Left forelimb (tissue), 1 donor: ENCODE data around the gene GNAT2.

Experiments used
- DNase-seq: peaks from one replicate; pipeline ENCODE4 v3.0.0-alpha.2; 2018; ENCODE audit warnings: low spot score

GNAT2 gene

GRCh38 chr1:109610609-109611307, 8.7 kb downstream of the GNAT2 start:
- DNase-seq, result no peak

- no peak for DNase-seq
These were observed 9.5 kb downstream of the GNAT2 start for GRCh38 chr1:109609881-109610280.

GRCh38 chr1:109605381-109605780, 14.0 kb downstream of the GNAT2 start:
- no peak for DNase-seq

GRCh38 chr1:109603229-109603628, 16.2 kb downstream of the GNAT2 start:
- DNase-seq, result no peak

- no peak for DNase-seq
These were observed 20.8 kb downstream of the GNAT2 start for GRCh38 chr1:109598655-109599054.

GRCh38 chr1:109598156-109598555, 21.3 kb downstream of the GNAT2 start:
- no peak for DNase-seq

GRCh38 chr1:109595531-109595930, 23.9 kb downstream of the GNAT2 start:
- no peak for DNase-seq

GRCh38 chr1:109592916-109593315, 26.5 kb downstream of the GNAT2 start:
- no peak for DNase-seq

- DNase-seq, result no peak
These were observed 29.7 kb downstream of the GNAT2 start for GRCh38 chr1:109589679-109590078.

- DNase-seq, result no peak
These were observed 30.2 kb downstream of the GNAT2 start for GRCh38 chr1:109589177-109589576.

GRCh38 chr1:109586055-109586454, 33.4 kb downstream of the GNAT2 start:
- no peak for DNase-seq

GRCh38 chr1:109584766-109585165, 34.6 kb downstream of the GNAT2 start:
- DNase-seq, result no peak

- no peak for DNase-seq
These were observed 37.4 kb downstream of the GNAT2 start for GRCh38 chr1:109582021-109582420.

GRCh38 chr1:109579491-109579890, 39.9 kb downstream of the GNAT2 start:
- DNase-seq, result no peak

- DNase-seq, result no peak
These were observed 40.4 kb downstream of the GNAT2 start for GRCh38 chr1:109578947-109579443.

GRCh38 chr1:109573785-109574184, 45.6 kb downstream of the GNAT2 start:
- DNase-seq, result no peak

- DNase-seq, result no peak
These were observed 49.0 kb downstream of the GNAT2 start for GRCh38 chr1:109570414-109570813.

- DNase-seq, result no peak
These were observed 50.1 kb downstream of the GNAT2 start for GRCh38 chr1:109569323-109569722.

GRCh38 chr1:109567877-109568672, 51.3 kb downstream of the GNAT2 start:
- DNase-seq, result no peak

GRCh38 chr1:109566982-109567381, 52.4 kb downstream of the GNAT2 start:
- DNase-seq, result no peak

GRCh38 chr1:109565241-109565640, 54.2 kb downstream of the GNAT2 start:
- DNase-seq, result no peak

GRCh38 chr1:109564194-109564878, 55.1 kb downstream of the GNAT2 start:
- DNase-seq, result no peak

GRCh38 chr1:109559995-109560394, 59.4 kb downstream of the GNAT2 start:
- DNase-seq, result no peak
